Hepatocyte (in vitro differentiated cells): Measurements from ENCODE around the gene NDUFS7.

ENCODE experiments used
- CTCF ChIP-seq: fragments of 200-600 bp; sonication (generic); IDR thresholded peaks from 2 replicates; pipeline ENCODE4 v1.5.1; 2016; ENCODE audit warnings: antibody characterized with exemption, mild to moderate bottlenecking; ENCODE audit not compliant: poor library complexity
- EZH2 ChIP-seq: fragments of 200-600 bp; sonication (generic); IDR thresholded peaks from 2 replicates; pipeline ENCODE4 v1.6.1; 2016; ENCODE audit warnings: antibody characterized with exemption, mild to moderate bottlenecking, borderline replicate concordance
- EZH2phosphoT487 ChIP-seq: fragments of 200-600 bp; sonication (generic); IDR thresholded peaks from one replicate; pipeline ENCODE4 v1.6.1; 2018; ENCODE audit warnings: antibody characterized with exemption, mild to moderate bottlenecking, low read depth, moderate library complexity; ENCODE audit not compliant: unreplicated experiment, severe bottlenecking

- no peak for TF ChIP-seq CTCF
- no peak for TF ChIP-seq EZH2
- no peak for TF ChIP-seq EZH2phosphoT487
Observed at GRCh38 chr19:1441022-1441426, 57.3 kb downstream of the NDUFS7 start.
